Measurements from ENCODE around the gene ELAVL1. TPM values are rescaled to one million over a fixed set of nuclear protein-coding genes. Genes with fewer than 3 reads are reported as not detected.

Gene ELAVL1
- total and polyA plus RNA-seq, 9 of the 15 experiments (the other 6 are each of a cell fraction or from before 2014, with no cell fraction given), result 4.3 to 172 (median 69.2) TPM

DNA sequence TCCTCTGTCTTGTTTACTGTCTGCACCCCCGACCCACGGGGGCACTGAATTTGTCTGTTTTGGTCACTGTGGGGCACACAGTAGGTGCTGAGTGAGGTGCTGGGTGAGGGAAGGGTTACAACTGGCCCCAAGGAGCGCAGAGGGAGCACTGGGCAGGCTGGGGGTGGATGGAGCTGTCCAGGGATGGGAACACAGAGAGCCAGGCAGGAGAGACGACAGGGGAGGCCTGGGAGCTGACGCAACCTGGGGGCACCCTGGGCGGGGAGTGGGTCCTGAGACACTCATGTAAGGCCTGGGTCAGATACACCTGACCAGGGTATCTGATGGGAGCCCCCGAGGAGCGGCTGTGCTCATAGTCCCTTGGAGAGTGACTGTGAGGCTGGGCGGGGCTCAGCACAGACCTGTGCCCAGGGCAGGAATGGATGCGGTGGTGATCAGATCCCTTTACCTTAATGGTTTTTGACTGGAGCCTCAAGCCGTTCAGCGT, 24.8 kb downstream of the ELAVL1 start:
- Histone ChIP-seq H3K36me3 (ENCODE audit: control insufficient read depth, insufficient read depth, low read length) (peaks cover 91% of the 10 kb centered on the region), H3K79me2 (ENCODE audit: control insufficient read depth, insufficient read depth, low read length) (peaks cover 51% of the 10 kb centered on the region), H4K20me1 (replicated peaks; ENCODE audit: control insufficient read depth, insufficient read depth, low read length) (peaks cover 30% of the 10 kb centered on the region; the same call in 1 of the 2 replicates), H3K9me1 (ENCODE audit: control insufficient read depth, insufficient read depth, low read length) (peaks cover 3% of the 10 kb centered on the region), H3K9me3 (replicated peaks; ENCODE audit: control insufficient read depth, insufficient read depth, low read depth, low read length) (no peaks in the 10 kb centered on the region; the same call in 1 of the 2 replicates), H3K4me1 (replicated peaks in 1 of 2; ENCODE audit: control insufficient read depth in 2 of 2, insufficient read depth in 2 of 2, low read length in 2 of 2) (peaks cover 12 to 49% of the 10 kb centered on the region in 2 experiments; a peak in 4 of 5 replicates), H3K4me2 (ENCODE audit: insufficient read depth, low read length) (no peak overlapping the region), H3K27me3 (ENCODE audit: control insufficient read depth in 2 of 2, insufficient read depth in 2 of 2, low read length in 2 of 2) (no peaks in the 10 kb centered on the region), H3K9ac (ENCODE audit: insufficient read depth in 1 of 2, low read depth in 2 of 2, low read length in 2 of 2) (0 out of 4 replicates have a peak overlapping the region, but pooled peaks of 1 of the 2 experiments have one; percentile 13), H3K4me3 (no peak overlapping the region), H3K27ac (ENCODE audit: extremely low read depth, low read depth, low read length) (peak overlapping the region; percentile 30; the same call in 1 of the 3 replicates), H2AFZ (ENCODE audit: low read depth, low read length) (no peak overlapping the region)
- intact Hi-C loops (cut with micrococcal nuclease) (no loop called here), in situ Hi-C loops (cut with MboI) (no loop called here)
- 92% methylated on average over 12 of the region's 12 CpGs for WGBS (ENCODE audit: insufficient coverage, low coverage, missing lambda C conversion rate)
- ATAC-seq (peak; percentile 22; the same call in 2 of the 3 replicates), FAIRE-seq (peak; percentile 29), DNase-seq (ENCODE audit: extremely low read depth in 1 of 4, low spot score in 3 of 4) (no peak)
- ChIA-PET CTCF (ENCODE audit: low intra/inter-chr PET ratio) (no interaction called here), POLR2A (interaction anchor here (0.7 to 1.2 kb wide), 3 partner anchors 10 to 25 kb away, joined by 3 to 6 read pairs (median 5); partner anchors contain the start of gene ELAVL1)
- TF ChIP-seq SMAD1 (IDR thresholded peaks at IDR 0.05; ENCODE audit: low read depth, low read length, partially characterized antibody), result no peak
- TF ChIP-seq ZKSCAN1 (IDR thresholded peaks at IDR 0.05; ENCODE audit: low read depth, low read length), result peak; percentile 62; the same call in 1 of the 2 replicates
- BruUV-seq (replicated peaks), result no TSS peak

GRCh38 chr19:7980168-7980567, 25.3 kb downstream of the ELAVL1 start:
- Histone ChIP-seq H3K27me3 (ENCODE audit: control insufficient read depth in 2 of 2, insufficient read depth in 2 of 2, low read length in 2 of 2) (no peaks in the 10 kb centered on the region), H3K9me3 (replicated peaks; ENCODE audit: control insufficient read depth, insufficient read depth, low read depth, low read length) (no peaks in the 10 kb centered on the region; the same call in 1 of the 2 replicates), H2AFZ (ENCODE audit: low read depth, low read length) (no peak overlapping the region), H3K4me3 (no peak overlapping the region), H4K20me1 (replicated peaks; ENCODE audit: control insufficient read depth, insufficient read depth, low read length) (peaks cover 30% of the 10 kb centered on the region; the same call in 1 of the 2 replicates), H3K9ac (ENCODE audit: insufficient read depth in 1 of 2, low read depth in 2 of 2, low read length in 2 of 2) (peak overlapping the region in 1 of 2 experiments; percentile 46; a peak in 1 of 4 replicates), H3K27ac (ENCODE audit: extremely low read depth, low read depth, low read length) (no peak overlapping the region), H3K36me3 (ENCODE audit: control insufficient read depth, insufficient read depth, low read length) (peaks cover 91% of the 10 kb centered on the region), H3K9me1 (ENCODE audit: control insufficient read depth, insufficient read depth, low read length) (peaks cover 3% of the 10 kb centered on the region), H3K4me1 (replicated peaks in 1 of 2; ENCODE audit: control insufficient read depth in 2 of 2, insufficient read depth in 2 of 2, low read length in 2 of 2) (peaks cover 12 to 45% of the 10 kb centered on the region in 2 experiments; a peak in 4 of 5 replicates), H3K79me2 (ENCODE audit: control insufficient read depth, insufficient read depth, low read length) (peaks cover 50% of the 10 kb centered on the region), H3K4me2 (ENCODE audit: insufficient read depth, low read length) (no peak overlapping the region)
- CTCF ChIA-PET (ENCODE audit: low intra/inter-chr PET ratio), result no interaction called here
- BruUV-seq (replicated peaks), result no TSS peak
- DNase-seq (ENCODE audit: extremely low read depth in 1 of 4, low spot score in 3 of 4), result no peak
- FAIRE-seq, result no peak
- no peak for ATAC-seq
- in situ Hi-C loops (cut with MboI), result no loop called here
- 96% methylated on average over 4 of the region's 13 CpGs for WGBS (ENCODE audit: insufficient coverage, low coverage, missing lambda C conversion rate)
- intact Hi-C loops (cut with micrococcal nuclease), result no loop called here
- POLR2A ChIA-PET, result no interaction called here
- TF ChIP-seq BDP1 (IDR thresholded peaks at IDR 0.05; ENCODE audit: insufficient read depth, insufficient read length) (no peak), MYBL2 (IDR thresholded peaks at IDR 0.05; ENCODE audit: low read depth) (no peak), MYBL2 (CRISPR knock-in tag; IDR thresholded peaks at IDR 0.05; ENCODE audit: borderline replicate concordance) (no peak), FOXJ2 (tag; IDR thresholded peaks at IDR 0.05) (no peak), ZNF23 (CRISPR knock-in tag; IDR thresholded peaks at IDR 0.05) (no peak), HMG20A (CRISPR knock-in tag; conservative IDR thresholded peaks at IDR 0.05) (no peak)
- TF ChIP-seq, protein P1, sequence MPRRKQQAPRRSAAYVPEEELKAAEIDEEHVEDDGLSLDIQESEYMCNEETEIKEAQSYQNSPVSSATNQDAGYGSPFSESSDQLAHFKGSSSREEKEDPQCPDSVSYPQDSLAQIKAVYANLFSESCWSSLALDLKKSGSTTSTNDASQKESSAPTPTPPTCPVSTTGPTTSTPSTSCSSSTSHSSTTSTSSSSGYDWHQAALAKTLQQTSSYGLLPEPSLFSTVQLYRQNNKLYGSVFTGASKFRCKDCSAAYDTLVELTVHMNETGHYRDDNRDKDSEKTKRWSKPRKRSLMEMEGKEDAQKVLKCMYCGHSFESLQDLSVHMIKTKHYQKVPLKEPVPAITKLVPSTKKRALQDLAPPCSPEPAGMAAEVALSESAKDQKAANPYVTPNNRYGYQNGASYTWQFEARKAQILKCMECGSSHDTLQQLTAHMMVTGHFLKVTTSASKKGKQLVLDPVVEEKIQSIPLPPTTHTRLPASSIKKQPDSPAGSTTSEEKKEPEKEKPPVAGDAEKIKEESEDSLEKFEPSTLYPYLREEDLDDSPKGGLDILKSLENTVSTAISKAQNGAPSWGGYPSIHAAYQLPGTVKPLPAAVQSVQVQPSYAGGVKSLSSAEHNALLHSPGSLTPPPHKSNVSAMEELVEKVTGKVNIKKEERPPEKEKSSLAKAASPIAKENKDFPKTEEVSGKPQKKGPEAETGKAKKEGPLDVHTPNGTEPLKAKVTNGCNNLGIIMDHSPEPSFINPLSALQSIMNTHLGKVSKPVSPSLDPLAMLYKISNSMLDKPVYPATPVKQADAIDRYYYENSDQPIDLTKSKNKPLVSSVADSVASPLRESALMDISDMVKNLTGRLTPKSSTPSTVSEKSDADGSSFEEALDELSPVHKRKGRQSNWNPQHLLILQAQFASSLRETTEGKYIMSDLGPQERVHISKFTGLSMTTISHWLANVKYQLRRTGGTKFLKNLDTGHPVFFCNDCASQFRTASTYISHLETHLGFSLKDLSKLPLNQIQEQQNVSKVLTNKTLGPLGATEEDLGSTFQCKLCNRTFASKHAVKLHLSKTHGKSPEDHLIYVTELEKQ (CRISPR knock-in tag; IDR thresholded peaks at IDR 0.05), result no peak
- TF ChIP-seq, protein P2, sequence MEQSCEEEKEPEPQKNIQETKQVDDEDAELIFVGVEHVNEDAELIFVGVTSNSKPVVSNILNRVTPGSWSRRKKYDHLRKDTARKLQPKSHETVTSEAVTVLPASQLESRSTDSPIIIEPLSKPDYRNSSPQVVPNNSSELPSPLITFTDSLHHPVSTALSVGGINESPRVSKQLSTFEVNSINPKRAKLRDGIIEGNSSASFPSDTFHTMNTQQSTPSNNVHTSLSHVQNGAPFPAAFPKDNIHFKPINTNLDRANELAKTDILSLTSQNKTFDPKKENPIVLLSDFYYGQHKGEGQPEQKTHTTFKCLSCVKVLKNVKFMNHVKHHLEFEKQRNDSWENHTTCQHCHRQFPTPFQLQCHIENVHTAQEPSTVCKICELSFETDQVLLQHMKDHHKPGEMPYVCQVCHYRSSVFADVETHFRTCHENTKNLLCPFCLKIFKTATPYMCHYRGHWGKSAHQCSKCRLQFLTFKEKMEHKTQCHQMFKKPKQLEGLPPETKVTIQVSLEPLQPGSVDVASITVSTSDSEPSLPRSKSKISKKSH (CRISPR knock-in tag; IDR thresholded peaks at IDR 0.05), result no peak
